Measurements from ENCODE around the gene VSNL1. TPM values are rescaled to one million over a fixed set of nuclear protein-coding genes. Genes with fewer than 3 reads are reported as not detected.

Gene VSNL1
- total and polyA plus RNA-seq, 2 experiments from 2014 or later: 0.70 to 1.8 TPM

DNA sequence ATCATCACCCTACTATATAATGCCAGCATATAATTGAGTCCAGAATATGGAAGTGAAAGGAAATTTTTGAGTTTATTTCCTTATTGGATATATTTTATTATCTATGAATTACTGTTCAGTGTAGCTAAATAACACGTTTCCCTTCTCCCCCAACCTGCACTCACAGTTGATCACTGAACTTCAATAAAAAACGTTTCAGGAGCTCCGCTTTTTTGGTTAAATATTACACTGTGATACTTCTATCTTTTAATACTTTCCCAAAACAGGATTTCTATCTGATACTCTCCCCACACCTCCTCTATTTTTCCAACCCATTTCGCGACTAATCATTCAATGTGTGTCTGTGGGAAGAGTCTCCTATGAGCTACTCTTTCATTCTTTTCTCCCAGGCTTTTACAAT is 7.2 kb downstream of the VSNL1 start:
- no peak overlapping the region for H3K27ac ChIP-seq
- H3K4me1 ChIP-seq (ENCODE audit: insufficient read depth): peaks cover 10% of the 10 kb centered on the region; the same call in 1 of the 2 replicates
- TF ChIP-seq EZH2 (IDR thresholded peaks at IDR 0.05; ENCODE audit: insufficient read depth, poor library complexity, severe bottlenecking) (no peak), EZH2phosphoT487 (IDR thresholded peaks at IDR 0.05; ENCODE audit: insufficient read depth, low read depth) (no peak)
- WGBS, 2 experiments (ENCODE audit: low coverage in 1 of 2, low lambda C conversion rate in 2 of 2, missing lambda C conversion rate in 2 of 2): 69 to 70% methylated on average over 5 of the region's 5 CpGs
- H4K20me1 ChIP-seq (ENCODE audit: insufficient read depth): no peaks in the 10 kb centered on the region
- no peaks in the 10 kb centered on the region for H3K36me3 ChIP-seq (ENCODE audit: low read depth)
- DNase-seq: no peak
- H3K9me2 ChIP-seq (ENCODE audit: insufficient read depth): no peaks in the 10 kb centered on the region
- H3K27me3 ChIP-seq (replicated peaks; ENCODE audit: insufficient read depth): no peaks in the 10 kb centered on the region
- no peaks in the 10 kb centered on the region; the same call in 1 of the 2 replicates for H3F3A ChIP-seq (ENCODE audit: insufficient read depth)
- H3K9ac ChIP-seq: no peak overlapping the region
- no peak overlapping the region for H3K4me3 ChIP-seq
- in situ Hi-C loops (cut with MboI): no loop called here
- H3K79me2 ChIP-seq (ENCODE audit: insufficient read depth): no peaks in the 10 kb centered on the region
- H3K9me3 ChIP-seq (ENCODE audit: low read depth): no peaks in the 10 kb centered on the region
- no peak overlapping the region for H2AFZ ChIP-seq
- no peak overlapping the region for H3K4me2 ChIP-seq (ENCODE audit: unreplicated experiment)

GRCh38 chr2:17550907-17551306 is 10.4 kb downstream of the VSNL1 start:
- no peaks in the 10 kb centered on the region for H3K36me3 ChIP-seq (ENCODE audit: low read depth)
- no peak overlapping the region for H3K4me2 ChIP-seq (ENCODE audit: unreplicated experiment)
- H3K4me3 ChIP-seq: no peak overlapping the region
- no peak overlapping the region for H2AFZ ChIP-seq
- no peak overlapping the region for H3K27ac ChIP-seq
- TF ChIP-seq EZH2 (IDR thresholded peaks at IDR 0.05; ENCODE audit: insufficient read depth, poor library complexity, severe bottlenecking) (no peak), EZH2phosphoT487 (IDR thresholded peaks at IDR 0.05; ENCODE audit: insufficient read depth, low read depth) (no peak)
- H3K4me1 ChIP-seq (ENCODE audit: insufficient read depth): no peaks in the 10 kb centered on the region
- WGBS, 2 experiments (ENCODE audit: low coverage in 1 of 2, low lambda C conversion rate in 2 of 2, missing lambda C conversion rate in 2 of 2): 57 to 71% methylated on average over 2 of the region's 2 CpGs
- H3K9ac ChIP-seq: no peak overlapping the region
- H3F3A ChIP-seq (ENCODE audit: insufficient read depth): no peaks in the 10 kb centered on the region
- no peaks in the 10 kb centered on the region for H3K27me3 ChIP-seq (replicated peaks; ENCODE audit: insufficient read depth)
- DNase-seq: no peak
- H3K9me3 ChIP-seq (ENCODE audit: low read depth): no peaks in the 10 kb centered on the region
- in situ Hi-C loops (cut with MboI): no loop called here
- H3K9me2 ChIP-seq (ENCODE audit: insufficient read depth): no peaks in the 10 kb centered on the region
- H4K20me1 ChIP-seq (ENCODE audit: insufficient read depth): no peaks in the 10 kb centered on the region
- no peaks in the 10 kb centered on the region for H3K79me2 ChIP-seq (ENCODE audit: insufficient read depth)

GRCh38 chr2:17555150-17555549 is 14.7 kb downstream of the VSNL1 start:
- Histone ChIP-seq H3K9ac (no peak overlapping the region), H3K4me2 (ENCODE audit: unreplicated experiment) (no peak overlapping the region), H4K20me1 (ENCODE audit: insufficient read depth) (no peaks in the 10 kb centered on the region), H3K27ac (no peak overlapping the region), H3K4me1 (ENCODE audit: insufficient read depth) (no peaks in the 10 kb centered on the region), H3K9me3 (ENCODE audit: low read depth) (no peaks in the 10 kb centered on the region), H3K27me3 (replicated peaks; ENCODE audit: insufficient read depth) (0 out of 2 replicates have a peak, but pooled peaks cover under 1% of the 10 kb centered on the region), H3K79me2 (ENCODE audit: insufficient read depth) (no peaks in the 10 kb centered on the region), H3K4me3 (no peak overlapping the region), H3F3A (ENCODE audit: insufficient read depth) (no peaks in the 10 kb centered on the region), H2AFZ (no peak overlapping the region), H3K36me3 (ENCODE audit: low read depth) (no peaks in the 10 kb centered on the region), H3K9me2 (ENCODE audit: insufficient read depth) (no peaks in the 10 kb centered on the region)
- in situ Hi-C loops (cut with MboI): no loop called here
- no peak for DNase-seq
- 58 to 68% methylated on average over 1 of the region's 1 CpG for WGBS, 2 experiments (ENCODE audit: low coverage in 1 of 2, low lambda C conversion rate in 2 of 2, missing lambda C conversion rate in 2 of 2)
- TF ChIP-seq EZH2 (IDR thresholded peaks at IDR 0.05; ENCODE audit: insufficient read depth, poor library complexity, severe bottlenecking) (no peak), EZH2phosphoT487 (IDR thresholded peaks at IDR 0.05; ENCODE audit: insufficient read depth, low read depth) (no peak)

DNA sequence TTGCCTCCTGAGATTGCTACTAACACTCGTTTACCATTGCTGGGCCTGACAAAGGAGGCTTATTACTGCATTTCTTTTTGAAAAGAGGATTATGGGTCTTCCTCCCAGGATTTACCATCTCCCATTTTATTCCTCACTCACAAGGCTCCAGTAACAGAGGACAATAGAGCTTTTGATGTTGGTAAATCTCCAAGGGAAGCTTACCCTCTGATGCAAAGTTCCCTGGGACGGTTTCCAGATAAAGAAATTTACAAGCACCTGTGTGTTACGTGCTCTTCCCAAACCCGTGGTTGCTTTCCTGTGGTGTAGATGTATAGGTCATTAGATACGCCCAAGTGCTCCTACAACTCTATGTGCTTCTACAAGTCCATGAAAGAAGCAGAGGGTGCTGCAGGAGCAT is 17.1 kb downstream of the VSNL1 start:
- peaks cover 14% of the 10 kb centered on the region; the same call in 1 of the 2 replicates for H3K27me3 ChIP-seq (replicated peaks; ENCODE audit: insufficient read depth)
- no peak overlapping the region for H3K4me2 ChIP-seq (ENCODE audit: unreplicated experiment)
- H3K9me3 ChIP-seq (ENCODE audit: low read depth): no peaks in the 10 kb centered on the region
- H2AFZ ChIP-seq: no peak overlapping the region
- H3K9me2 ChIP-seq (ENCODE audit: insufficient read depth): no peaks in the 10 kb centered on the region
- H3K27ac ChIP-seq: no peak overlapping the region
- in situ Hi-C loops (cut with MboI): no loop called here
- H3F3A ChIP-seq (ENCODE audit: insufficient read depth): no peaks in the 10 kb centered on the region
- H3K79me2 ChIP-seq (ENCODE audit: insufficient read depth): no peaks in the 10 kb centered on the region
- WGBS, 2 experiments (ENCODE audit: low coverage in 1 of 2, low lambda C conversion rate in 2 of 2, missing lambda C conversion rate in 2 of 2): 53 to 60% methylated on average over 5 of the region's 5 CpGs
- H4K20me1 ChIP-seq (ENCODE audit: insufficient read depth): no peaks in the 10 kb centered on the region
- no peaks in the 10 kb centered on the region for H3K4me1 ChIP-seq (ENCODE audit: insufficient read depth)
- no peak overlapping the region for H3K4me3 ChIP-seq
- no peak for DNase-seq
- no peaks in the 10 kb centered on the region for H3K36me3 ChIP-seq (ENCODE audit: low read depth)
- no peak overlapping the region for H3K9ac ChIP-seq
- TF ChIP-seq EZH2phosphoT487 (IDR thresholded peaks at IDR 0.05; ENCODE audit: insufficient read depth, low read depth) (no peak), EZH2 (IDR thresholded peaks at IDR 0.05; ENCODE audit: insufficient read depth, poor library complexity, severe bottlenecking) (no peak)

- no peaks in the 10 kb centered on the region for H3F3A ChIP-seq (ENCODE audit: insufficient read depth)
Measured at GRCh38 chr2:17558053-17558452, 17.6 kb downstream of the VSNL1 start.

More at GRCh38 chr2:17558053-17558452, 17.6 kb downstream of the VSNL1 start:
- H3K4me1 ChIP-seq (ENCODE audit: insufficient read depth): no peaks in the 10 kb centered on the region
- H4K20me1 ChIP-seq (ENCODE audit: insufficient read depth): no peaks in the 10 kb centered on the region
- no peaks in the 10 kb centered on the region for H3K79me2 ChIP-seq (ENCODE audit: insufficient read depth)
- H3K27ac ChIP-seq: no peak overlapping the region
- no peak overlapping the region for H2AFZ ChIP-seq
- H3K9me2 ChIP-seq (ENCODE audit: insufficient read depth): no peaks in the 10 kb centered on the region
- peaks cover 14% of the 10 kb centered on the region; the same call in 1 of the 2 replicates for H3K27me3 ChIP-seq (replicated peaks; ENCODE audit: insufficient read depth)
- in situ Hi-C loops (cut with MboI): no loop called here
- H3K9me3 ChIP-seq (ENCODE audit: low read depth): no peaks in the 10 kb centered on the region
- DNase-seq: no peak
- no peak for TF ChIP-seq EZH2phosphoT487 (IDR thresholded peaks at IDR 0.05; ENCODE audit: insufficient read depth, low read depth)
- no peak for TF ChIP-seq EZH2 (IDR thresholded peaks at IDR 0.05; ENCODE audit: insufficient read depth, poor library complexity, severe bottlenecking)
- no peak overlapping the region for H3K9ac ChIP-seq
- no peaks in the 10 kb centered on the region for H3K36me3 ChIP-seq (ENCODE audit: low read depth)
- H3K4me3 ChIP-seq: no peak overlapping the region
- H3K4me2 ChIP-seq (ENCODE audit: unreplicated experiment): no peak overlapping the region

Measured in GM23248 (cell line).